HG03175 (cell line): ENCODE measurements around the gene SEPTIN1.
A peak's percentile ranks its signal among the peaks of the same experiment; 100 is the strongest.

Experiments
- ATAC-seq: cut with Tn5 transposase; IDR thresholded peaks from one replicate; pipeline ENCODE4 v1.9.1; 2021; ENCODE audit warnings: mild to moderate bottlenecking, moderate library complexity; ENCODE audit not compliant: unreplicated experiment

Gene SEPTIN1

GRCh38 chr16:30358990-30359870, 23.1 kb downstream of the SEPTIN1 start:
- no peak for ATAC-seq

DNA sequence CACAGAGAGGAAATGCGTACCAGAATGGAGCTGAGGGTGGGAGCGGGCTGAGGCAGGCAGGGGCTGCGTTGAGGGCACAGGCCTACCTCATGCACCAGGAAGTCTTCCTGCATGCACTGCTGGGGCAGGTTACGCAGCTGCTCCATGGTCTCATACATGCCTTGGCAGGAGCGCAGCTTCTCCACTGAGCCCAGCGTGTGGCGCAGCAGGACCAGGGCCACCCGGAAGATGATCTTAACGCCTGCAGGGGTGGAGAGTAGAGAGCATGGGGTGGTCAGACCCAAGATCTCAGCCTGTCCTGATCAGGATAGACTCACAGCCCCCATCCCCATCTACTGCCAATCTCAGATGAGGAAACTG, 23.8 kb downstream of the SEPTIN1 start:
- no peak for ATAC-seq

- no peak for ATAC-seq
Measured at GRCh38 chr16:30357715-30358576, 24.4 kb downstream of the SEPTIN1 start.

DNA sequence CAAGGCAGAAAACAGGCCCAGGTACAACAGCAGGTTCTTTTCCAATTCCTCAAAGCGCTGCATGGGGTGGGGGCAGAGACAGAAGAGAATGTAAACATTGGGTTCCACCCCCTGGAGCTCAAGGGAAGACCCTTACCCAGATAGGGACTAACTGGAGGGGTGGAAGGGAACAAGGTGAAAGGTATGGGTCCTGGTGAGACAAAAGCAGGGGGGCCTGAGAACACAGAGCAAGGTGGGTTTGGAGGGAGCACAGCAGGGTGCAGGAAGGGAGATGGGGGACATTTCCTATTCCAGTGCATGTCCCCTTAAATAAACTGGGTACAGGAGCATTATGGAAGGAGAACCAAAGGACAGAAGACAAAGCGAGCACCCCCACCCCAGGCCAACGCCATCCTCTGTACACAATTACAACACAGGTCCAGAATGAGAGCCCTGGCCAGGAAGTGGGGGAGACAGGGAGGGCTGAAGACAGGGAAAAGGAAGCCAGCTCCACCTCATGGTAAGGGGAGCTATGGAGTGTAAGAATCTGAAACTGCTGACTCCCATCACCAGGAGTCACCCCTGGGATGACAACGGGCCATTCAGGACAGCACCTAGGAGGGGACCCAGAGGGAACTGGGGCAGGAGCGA, 25.2 kb downstream of the SEPTIN1 start:
- no peak for ATAC-seq

- ATAC-seq: no peak
Measured at GRCh38 chr16:30356401-30357084, 25.8 kb downstream of the SEPTIN1 start.

DNA sequence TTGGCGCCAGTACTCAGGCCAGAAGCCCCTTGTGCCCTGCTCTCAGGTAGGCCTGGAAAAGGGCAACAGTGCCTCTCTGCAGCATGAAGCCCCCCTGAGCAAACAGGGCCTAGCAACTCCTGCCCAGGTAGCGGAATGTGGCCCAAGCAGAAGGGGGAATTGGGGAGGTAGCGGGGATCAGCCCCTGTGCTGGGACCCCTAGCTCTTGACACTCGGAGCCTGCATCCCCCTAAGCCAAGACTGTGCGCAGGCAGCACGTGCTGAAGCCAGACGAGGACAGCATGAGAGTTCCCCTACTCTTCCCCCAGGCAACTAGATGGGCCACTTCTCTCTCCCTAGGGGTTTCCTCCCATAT, 26.4 kb downstream of the SEPTIN1 start:
- no peak for ATAC-seq

GRCh38 chr16:30355144-30355953, 27.0 kb downstream of the SEPTIN1 start, which contains the start of gene CD2BP2:
Gene CD2BP2 (minus strand): TSS chr16:30355308. CDS start chr16:30354681, 627 bp downstream.
- peak; percentile 63 for ATAC-seq

- peak; percentile 9 for ATAC-seq
Measured at GRCh38 chr16:30354423-30355143, 27.8 kb downstream of the SEPTIN1 start.

DNA sequence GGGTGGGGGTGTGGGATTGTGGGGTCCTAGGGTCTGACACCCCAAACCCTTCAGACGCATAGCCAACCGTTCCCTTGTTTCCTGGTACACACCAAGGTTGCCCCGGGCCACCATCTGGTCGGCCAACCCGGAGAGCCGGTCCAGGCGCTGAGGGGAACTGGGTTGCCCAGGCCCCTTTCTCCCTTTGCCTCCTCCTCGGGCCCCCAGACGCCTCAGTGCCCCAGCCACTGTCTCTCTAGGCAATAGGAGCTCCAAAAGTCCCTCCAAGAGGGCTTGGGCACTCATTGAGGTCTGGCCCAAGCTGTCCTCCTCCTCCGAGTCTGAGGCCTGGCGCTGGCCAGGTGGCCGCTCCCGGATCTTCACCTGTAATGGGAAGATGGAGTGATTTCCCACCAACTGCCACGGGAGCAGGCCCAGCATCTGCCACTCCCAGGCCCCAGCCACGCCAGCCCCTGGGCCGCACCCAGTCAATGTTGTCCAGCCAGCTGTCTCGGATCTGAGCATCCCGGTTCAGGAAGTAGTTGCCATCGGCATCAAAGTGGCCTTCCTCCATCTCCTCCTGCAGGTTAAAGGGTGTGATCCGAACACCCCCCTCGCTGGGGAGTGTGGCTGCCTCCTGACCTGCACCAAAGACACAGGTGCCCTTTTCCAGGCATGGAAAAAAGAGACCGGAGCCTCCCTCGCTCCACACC, 28.8 kb downstream of the SEPTIN1 start:
- no peak for ATAC-seq

DNA sequence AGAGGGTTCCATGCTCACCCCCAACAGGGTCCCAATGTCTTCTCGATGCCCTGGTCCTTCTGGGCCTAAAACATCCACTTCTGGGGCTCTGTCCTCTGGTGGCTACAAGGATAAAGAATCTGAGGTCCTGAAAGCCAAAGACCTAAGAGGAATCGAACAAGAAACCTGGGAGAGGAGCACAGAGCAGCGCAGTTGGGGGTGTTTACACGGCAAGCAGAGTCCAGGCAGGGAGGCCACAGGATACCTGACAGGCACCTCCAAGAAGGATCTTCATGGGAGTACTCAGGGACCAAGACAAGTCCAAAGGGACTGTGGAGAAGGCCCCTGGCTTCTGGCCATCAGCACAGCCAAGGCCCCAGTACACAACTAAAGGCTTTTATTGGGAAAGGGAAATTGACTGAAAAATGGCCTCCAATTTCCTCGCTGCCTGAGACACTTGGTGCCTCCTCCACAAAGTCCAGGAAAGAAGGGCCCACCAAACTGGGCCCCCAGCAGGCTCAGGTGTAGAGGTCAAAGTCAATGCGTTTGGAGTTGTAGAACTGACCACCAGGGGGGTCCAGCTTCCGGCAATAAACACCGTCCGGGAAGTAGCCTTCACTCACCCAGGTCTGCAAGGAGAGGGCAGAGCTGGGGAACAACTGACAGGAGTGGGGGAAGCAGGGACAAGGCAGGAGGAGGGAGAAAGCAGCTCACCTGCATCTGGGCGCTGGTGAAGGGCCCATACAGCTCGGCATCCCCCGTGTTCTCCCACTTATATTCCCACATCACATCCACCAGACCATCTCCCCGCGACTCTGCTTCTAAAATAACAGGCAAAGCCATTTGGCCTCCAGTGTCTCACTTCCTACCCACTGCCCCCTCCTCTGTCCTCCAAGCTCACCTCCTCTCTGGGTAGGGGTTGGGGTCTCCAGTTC, 29.6 kb downstream of the SEPTIN1 start:
- ATAC-seq: no peak

DNA sequence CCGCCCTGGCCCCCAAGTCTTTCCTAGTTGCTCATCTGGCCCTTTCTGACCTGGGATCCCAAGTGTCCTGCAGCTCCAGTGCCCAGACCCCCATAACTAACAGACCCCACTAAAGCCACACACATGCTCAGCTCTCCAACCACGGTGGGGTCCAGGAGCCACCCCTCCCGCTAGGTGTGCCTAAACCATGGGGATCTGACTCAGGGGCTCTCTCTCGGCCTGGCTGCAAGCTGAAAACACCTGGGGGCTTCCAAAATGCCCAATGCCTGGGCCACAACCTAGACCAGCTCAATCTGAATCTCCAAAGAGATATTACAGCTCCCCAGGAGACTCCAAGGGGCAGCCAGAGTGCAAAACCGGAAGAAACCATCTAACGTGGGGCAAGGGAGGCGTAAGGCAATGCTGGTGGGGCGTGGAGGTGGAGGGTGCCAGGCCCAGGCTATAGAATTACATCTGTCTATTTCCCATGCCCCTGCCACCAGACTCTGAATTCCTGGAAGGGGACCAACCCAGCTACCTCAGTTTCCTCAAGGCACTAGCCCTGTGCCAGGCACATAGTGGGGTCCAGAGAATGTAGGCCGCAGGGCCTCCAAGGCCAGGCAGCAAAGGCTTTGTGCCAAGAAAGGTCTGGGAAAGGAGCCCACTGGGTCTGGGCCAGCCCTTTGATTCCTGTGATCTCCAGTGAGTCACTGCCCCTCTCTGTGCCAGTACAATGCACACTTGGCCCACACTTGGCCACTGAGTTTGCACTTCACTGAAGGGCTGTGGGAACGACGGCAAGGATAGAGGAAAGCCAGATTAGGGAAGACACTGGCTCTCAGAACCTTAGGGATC, 30.6 kb downstream of the SEPTIN1 start:
- ATAC-seq: no peak

DNA sequence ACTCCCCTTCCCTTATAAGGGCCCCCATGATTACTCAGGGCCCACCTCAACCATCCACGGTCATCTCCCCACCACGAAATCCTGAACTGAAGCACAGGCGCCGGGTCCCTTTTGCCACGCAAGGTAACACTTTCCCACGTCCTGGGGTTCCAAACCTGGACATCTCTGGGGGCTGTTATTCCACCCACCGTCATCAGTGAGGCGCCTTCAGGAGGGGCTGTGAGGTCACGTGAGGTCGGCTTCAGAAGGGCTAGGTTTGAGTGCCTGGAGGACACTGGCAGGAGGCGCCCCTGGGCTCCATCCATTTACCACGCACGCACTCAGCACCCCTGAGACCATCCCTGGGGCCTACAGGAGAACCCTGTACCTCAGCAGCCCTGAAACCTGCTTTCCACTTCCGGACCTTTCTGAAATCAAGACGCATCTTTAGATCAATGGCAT, 31.3 kb downstream of the SEPTIN1 start:
- ATAC-seq: no peak

DNA sequence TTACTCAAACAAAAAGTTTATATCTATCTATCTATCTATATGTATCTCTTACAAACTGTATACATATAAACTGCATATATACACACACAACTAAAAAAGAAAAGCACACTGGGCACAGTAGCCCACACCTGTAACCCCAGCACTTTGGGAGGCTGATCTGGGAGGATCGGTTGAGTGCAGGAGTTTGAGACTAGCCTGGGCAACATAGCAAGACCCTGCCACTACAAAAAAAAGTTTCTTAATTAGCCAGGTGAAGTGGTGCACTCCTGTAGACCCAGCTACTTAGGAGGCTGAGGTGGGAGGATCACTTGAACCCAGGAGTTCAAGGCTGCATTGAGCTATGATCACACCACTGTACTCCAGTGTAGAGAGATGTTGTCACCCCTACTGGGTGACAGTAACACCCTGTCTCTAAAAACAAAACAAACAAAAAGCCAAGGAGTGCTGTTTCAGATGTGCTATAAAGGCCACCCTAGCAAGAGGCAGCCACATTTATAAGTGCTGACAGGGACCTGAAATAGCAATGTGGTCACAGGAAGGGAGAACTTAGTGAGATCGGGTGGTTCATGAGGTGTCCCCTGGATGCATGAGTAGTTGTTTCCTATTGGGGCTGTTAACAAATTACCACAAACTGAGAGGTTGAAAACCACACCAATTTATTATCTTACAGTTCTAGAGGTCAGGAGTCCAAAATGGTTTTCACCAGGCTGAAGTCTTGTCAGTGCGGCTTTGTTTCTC, 32.1 kb downstream of the SEPTIN1 start:
- peak; percentile 57 for ATAC-seq

GRCh38 chr16:30349675-30350074, 32.7 kb downstream of the SEPTIN1 start:
- peak; percentile 45 for ATAC-seq

DNA sequence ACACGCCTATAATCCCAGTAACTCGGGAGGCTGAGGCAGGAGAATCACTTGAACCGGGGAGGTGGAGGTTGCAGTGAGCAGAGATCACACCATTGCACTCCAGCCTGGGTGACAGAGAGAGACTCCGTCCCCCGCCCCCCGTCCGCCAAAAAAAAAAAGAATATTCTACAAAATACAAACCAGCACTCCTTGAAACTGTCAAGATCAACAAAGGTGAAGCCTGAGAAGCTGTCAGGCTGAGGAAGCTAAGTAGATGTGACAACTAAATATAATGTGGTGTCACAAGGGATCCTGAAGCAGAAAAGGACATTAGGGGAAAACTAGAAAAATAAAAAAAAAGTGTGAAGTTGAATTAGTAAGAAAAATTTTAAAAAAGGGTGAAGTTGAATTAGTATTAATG, 33.4 kb downstream of the SEPTIN1 start:
- ATAC-seq: no peak

GRCh38 chr16:30348113-30348512, 34.2 kb downstream of the SEPTIN1 start:
- no peak for ATAC-seq
